Measurements from ENCODE around the gene SF3A1. TPM values are rescaled to one million over a fixed set of nuclear protein-coding genes. Genes with fewer than 3 reads are reported as not detected.

The SF3A1 gene
- total RNA-seq, 1 experiment from 2014 or later, result 230 TPM

DNA sequence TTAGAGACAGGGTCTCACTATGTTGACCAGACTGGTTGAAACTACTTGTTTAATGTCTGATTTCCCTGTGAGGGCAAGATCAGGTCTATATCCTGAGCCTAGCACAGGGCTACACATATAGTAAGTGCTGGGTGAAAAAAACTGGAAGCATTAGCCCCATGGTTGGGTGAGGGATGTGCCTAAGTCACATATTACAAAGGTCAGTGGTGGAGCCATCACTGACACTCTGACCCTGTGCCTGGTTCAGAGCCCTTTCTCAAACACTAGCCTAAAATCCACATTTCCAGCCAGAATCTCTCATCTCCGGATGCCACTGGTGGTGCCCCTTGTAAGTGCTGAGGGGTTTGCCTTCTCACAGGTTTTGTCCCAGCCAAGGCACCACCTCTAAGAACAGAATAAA, 38.9 kb downstream of the SF3A1 start:
- BruUV-seq (replicated peaks), result no TSS peak
- ATAC-seq, result no peak
- H3K27me3 ChIP-seq (ENCODE audit: insufficient read depth, low read length), result no peaks in the 10 kb centered on the region
- RAD21 ChIA-PET (ENCODE audit: low non-redundant PET in 1 of 2, low total read pairs in 2 of 2, uncharacterized antibody in 2 of 2, unreplicated experiment in 2 of 2), result no interaction called here
- H3K4me1 ChIP-seq (ENCODE audit: control insufficient read depth in 1 of 2, insufficient read depth in 2 of 2, low read length in 2 of 2), result peaks cover 13 to 32% of the 10 kb centered on the region in 2 experiments
- peaks cover 6% of the 10 kb centered on the region; the same call in 1 of the 2 replicates for H3K79me2 ChIP-seq (ENCODE audit: insufficient read depth, low read length)
- H3K9ac ChIP-seq (ENCODE audit: low read length), result no peak overlapping the region
- no peaks in the 10 kb centered on the region for H3K36me3 ChIP-seq (ENCODE audit: control insufficient read depth in 1 of 2, insufficient read depth in 2 of 2, low read length in 2 of 2)
- H3K4me3 ChIP-seq (replicated peaks in 1 of 2; ENCODE audit: low read depth in 1 of 2, low read length in 2 of 2), result no peak overlapping the region
- H3K4me2 ChIP-seq (ENCODE audit: low read length), result no peak overlapping the region
- H3K9me2 ChIP-seq (ENCODE audit: insufficient read depth), result no peaks in the 10 kb centered on the region
- CTCF ChIA-PET, result no interaction called here
- intact Hi-C loops (cut with micrococcal nuclease), result no loop called here
- TF ChIP-seq RAD21 (IDR thresholded peaks at IDR 0.05; ENCODE audit: low read depth) (no peak), EZH2phosphoT487 (IDR thresholded peaks at IDR 0.05; ENCODE audit: borderline replicate concordance) (no peak), CEBPB (IDR thresholded peaks at IDR 0.05; ENCODE audit: low read depth) (no peak), SP1 (IDR thresholded peaks at IDR 0.05; ENCODE audit: low read depth) (no peak), CBX3 (IDR thresholded peaks at IDR 0.05; ENCODE audit: low read depth) (no peak), ZNF274 (IDR thresholded peaks at IDR 0.05; ENCODE audit: low read depth, low read length) (no peak), SRF (IDR thresholded peaks at IDR 0.05; ENCODE audit: low read depth) (no peak), ZFX (IDR thresholded peaks at IDR 0.05) (no peak), JUND (IDR thresholded peaks at IDR 0.05) (no peak), SIN3A (IDR thresholded peaks at IDR 0.05; ENCODE audit: low read depth) (no peak), POLR2A (IDR thresholded peaks at IDR 0.05; ENCODE audit: borderline replicate concordance, extremely low read depth, insufficient read depth, insufficient read length) (no peak), ELF1 (IDR thresholded peaks at IDR 0.05; ENCODE audit: borderline replicate concordance, low read depth) (no peak), TCF7L2 (IDR thresholded peaks at IDR 0.05; ENCODE audit: borderline replicate concordance, extremely low read depth, insufficient read depth, insufficient read length) (no peak), EGR1 (IDR thresholded peaks at IDR 0.05; ENCODE audit: low read depth) (no peak), EZH2 (IDR thresholded peaks at IDR 0.05) (no peak)
- TF ChIP-seq, protein P1, sequence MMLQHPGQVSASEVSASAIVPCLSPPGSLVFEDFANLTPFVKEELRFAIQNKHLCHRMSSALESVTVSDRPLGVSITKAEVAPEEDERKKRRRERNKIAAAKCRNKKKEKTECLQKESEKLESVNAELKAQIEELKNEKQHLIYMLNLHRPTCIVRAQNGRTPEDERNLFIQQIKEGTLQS (IDR thresholded peaks at IDR 0.05), result no peak
- TF ChIP-seq, protein P2, sequence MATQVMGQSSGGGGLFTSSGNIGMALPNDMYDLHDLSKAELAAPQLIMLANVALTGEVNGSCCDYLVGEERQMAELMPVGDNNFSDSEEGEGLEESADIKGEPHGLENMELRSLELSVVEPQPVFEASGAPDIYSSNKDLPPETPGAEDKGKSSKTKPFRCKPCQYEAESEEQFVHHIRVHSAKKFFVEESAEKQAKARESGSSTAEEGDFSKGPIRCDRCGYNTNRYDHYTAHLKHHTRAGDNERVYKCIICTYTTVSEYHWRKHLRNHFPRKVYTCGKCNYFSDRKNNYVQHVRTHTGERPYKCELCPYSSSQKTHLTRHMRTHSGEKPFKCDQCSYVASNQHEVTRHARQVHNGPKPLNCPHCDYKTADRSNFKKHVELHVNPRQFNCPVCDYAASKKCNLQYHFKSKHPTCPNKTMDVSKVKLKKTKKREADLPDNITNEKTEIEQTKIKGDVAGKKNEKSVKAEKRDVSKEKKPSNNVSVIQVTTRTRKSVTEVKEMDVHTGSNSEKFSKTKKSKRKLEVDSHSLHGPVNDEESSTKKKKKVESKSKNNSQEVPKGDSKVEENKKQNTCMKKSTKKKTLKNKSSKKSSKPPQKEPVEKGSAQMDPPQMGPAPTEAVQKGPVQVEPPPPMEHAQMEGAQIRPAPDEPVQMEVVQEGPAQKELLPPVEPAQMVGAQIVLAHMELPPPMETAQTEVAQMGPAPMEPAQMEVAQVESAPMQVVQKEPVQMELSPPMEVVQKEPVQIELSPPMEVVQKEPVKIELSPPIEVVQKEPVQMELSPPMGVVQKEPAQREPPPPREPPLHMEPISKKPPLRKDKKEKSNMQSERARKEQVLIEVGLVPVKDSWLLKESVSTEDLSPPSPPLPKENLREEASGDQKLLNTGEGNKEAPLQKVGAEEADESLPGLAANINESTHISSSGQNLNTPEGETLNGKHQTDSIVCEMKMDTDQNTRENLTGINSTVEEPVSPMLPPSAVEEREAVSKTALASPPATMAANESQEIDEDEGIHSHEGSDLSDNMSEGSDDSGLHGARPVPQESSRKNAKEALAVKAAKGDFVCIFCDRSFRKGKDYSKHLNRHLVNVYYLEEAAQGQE (IDR thresholded peaks at IDR 0.05; ENCODE audit: low read depth), result no peak
- TF ChIP-seq, protein P3, sequence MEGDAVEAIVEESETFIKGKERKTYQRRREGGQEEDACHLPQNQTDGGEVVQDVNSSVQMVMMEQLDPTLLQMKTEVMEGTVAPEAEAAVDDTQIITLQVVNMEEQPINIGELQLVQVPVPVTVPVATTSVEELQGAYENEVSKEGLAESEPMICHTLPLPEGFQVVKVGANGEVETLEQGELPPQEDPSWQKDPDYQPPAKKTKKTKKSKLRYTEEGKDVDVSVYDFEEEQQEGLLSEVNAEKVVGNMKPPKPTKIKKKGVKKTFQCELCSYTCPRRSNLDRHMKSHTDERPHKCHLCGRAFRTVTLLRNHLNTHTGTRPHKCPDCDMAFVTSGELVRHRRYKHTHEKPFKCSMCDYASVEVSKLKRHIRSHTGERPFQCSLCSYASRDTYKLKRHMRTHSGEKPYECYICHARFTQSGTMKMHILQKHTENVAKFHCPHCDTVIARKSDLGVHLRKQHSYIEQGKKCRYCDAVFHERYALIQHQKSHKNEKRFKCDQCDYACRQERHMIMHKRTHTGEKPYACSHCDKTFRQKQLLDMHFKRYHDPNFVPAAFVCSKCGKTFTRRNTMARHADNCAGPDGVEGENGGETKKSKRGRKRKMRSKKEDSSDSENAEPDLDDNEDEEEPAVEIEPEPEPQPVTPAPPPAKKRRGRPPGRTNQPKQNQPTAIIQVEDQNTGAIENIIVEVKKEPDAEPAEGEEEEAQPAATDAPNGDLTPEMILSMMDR (IDR thresholded peaks at IDR 0.05 in 2 of 3, conservative IDR thresholded peaks at IDR 0.05 in 1 of 3; ENCODE audit: borderline replicate concordance in 1 of 3, insufficient read depth in 1 of 3, low read depth in 2 of 3, low read length in 2 of 3), result no peak
- TF ChIP-seq, protein P4, sequence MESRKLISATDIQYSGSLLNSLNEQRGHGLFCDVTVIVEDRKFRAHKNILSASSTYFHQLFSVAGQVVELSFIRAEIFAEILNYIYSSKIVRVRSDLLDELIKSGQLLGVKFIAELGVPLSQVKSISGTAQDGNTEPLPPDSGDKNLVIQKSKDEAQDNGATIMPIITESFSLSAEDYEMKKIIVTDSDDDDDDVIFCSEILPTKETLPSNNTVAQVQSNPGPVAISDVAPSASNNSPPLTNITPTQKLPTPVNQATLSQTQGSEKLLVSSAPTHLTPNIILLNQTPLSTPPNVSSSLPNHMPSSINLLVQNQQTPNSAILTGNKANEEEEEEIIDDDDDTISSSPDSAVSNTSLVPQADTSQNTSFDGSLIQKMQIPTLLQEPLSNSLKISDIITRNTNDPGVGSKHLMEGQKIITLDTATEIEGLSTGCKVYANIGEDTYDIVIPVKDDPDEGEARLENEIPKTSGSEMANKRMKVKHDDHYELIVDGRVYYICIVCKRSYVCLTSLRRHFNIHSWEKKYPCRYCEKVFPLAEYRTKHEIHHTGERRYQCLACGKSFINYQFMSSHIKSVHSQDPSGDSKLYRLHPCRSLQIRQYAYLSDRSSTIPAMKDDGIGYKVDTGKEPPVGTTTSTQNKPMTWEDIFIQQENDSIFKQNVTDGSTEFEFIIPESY (IDR thresholded peaks at IDR 0.05; ENCODE audit: extremely low read depth, insufficient replicate concordance, low read length), result no peak
- H4K20me1 ChIP-seq (ENCODE audit: insufficient read depth), result no peaks in the 10 kb centered on the region
- H3K27ac ChIP-seq (ENCODE audit: low read depth, low read length), result no peak overlapping the region
- H2AFZ ChIP-seq (ENCODE audit: low read depth, low read length, poor library complexity, severe bottlenecking), result no peak overlapping the region
- H3K9me3 ChIP-seq (ENCODE audit: control insufficient read depth in 1 of 2, insufficient read depth in 1 of 2, low read depth in 1 of 2, low read length in 2 of 2), result no peaks in the 10 kb centered on the region
- POLR2A ChIA-PET, result interaction anchor here (0.9 to 1.0 kb wide), 2 partner anchors 9 to 85 kb away, joined by 3 read pairs; partner anchors contain the start of gene TBC1D10A
- DNase-seq (ENCODE audit: low read depth, low spot score), result no peak
